Left ventricle myocardium inferior (tissue), 1 donor: ENCODE measurements around the gene PRDX5. TPM values are rescaled to one million over a fixed set of nuclear protein-coding genes. Genes with fewer than 3 reads are reported as not detected.

Source experiments
- DNase-seq: peaks from one replicate; pipeline ENCODE4 v3.0.0-alpha.2; 2020
- H3K27ac ChIP-seq: fragments of 200-600 bp; replicated peaks from 2 replicates; pipeline ENCODE4 v1.8.0; 2021
- H3K27me3 ChIP-seq: fragments of 200-600 bp; 2 replicates; pipeline ENCODE4 v1.8.0; 2021; ENCODE audit warnings: low read depth
- H3K36me3 ChIP-seq: fragments of 200-600 bp; 2 replicates; pipeline ENCODE4 v1.8.0; 2021
- H3K4me1 ChIP-seq: fragments of 200-600 bp; 2 replicates; pipeline ENCODE4 v1.8.0; 2021
- H3K4me3 ChIP-seq: fragments of 200-600 bp; 2 replicates; pipeline ENCODE4 v1.8.0; 2021; ENCODE audit warnings: mild to moderate bottlenecking, moderate library complexity
- H3K9me3 ChIP-seq: fragments of 200-600 bp; replicated peaks from 2 replicates; pipeline ENCODE4 v1.8.0; 2021
- intact Hi-C: fragments of 100-400 bp; cut with micrococcal nuclease; formaldehyde crosslinking; loops from one replicate; pipeline ENCODE4 v1.11.0; 2022
- total RNA-seq: library from RNA; stranded (reverse); fragmentation: NEBNext Ultra II Directional; extraction: Animal tissue kit (Norgen Biotek cat#: 25700); gene quantifications from one replicate; pipeline ENCODE4 v1.2.1, GENCODE V29; 2021
- TF ChIP-seq, protein P1 (sequence below): fragments of 200-600 bp; IDR thresholded peaks from 2 replicates; pipeline ENCODE4 v1.8.0; 2021; ENCODE audit warnings: antibody characterized with exemption, mild to moderate bottlenecking, borderline replicate concordance
- donor health status: DM: no; HTN: yes; CAD: no; lungs with severe emphysema.

The PRDX5 gene
- total RNA-seq, 1 donor from 2014 or later: 321 TPM

DNA sequence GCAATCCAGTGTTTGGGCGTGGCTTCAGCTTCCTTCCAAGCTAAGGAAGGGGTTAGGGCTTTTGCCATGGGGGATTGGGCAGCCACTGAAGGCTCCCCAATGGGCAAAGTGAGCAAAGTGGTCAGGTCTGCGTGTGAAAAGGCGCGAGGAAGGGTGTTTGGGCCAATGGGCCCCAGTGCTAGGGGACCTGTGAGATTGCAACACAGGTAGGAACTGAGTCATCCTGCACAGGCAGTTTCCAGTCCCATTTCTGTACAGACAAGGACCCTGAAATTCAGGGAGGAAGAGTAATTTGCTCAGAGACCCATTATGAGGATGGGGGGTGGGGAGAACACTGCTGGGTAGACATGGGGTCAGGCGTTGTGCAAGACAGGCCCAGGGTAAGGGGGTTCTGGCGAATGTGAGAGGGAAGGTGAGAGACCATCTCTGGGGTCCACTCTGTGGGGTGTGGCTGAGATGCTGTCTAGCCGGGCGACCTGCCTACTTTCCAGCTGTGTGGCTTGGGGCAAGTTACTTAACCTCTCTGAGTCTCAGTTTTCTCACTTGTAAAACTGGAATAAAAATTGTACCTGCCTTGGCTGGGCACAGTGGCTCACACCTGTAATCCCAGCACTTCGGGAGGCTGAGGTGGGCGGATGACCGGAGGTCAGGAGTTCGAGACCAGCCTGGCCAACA, 29.4 kb downstream of the PRDX5 start:
- intact Hi-C loops: no loop called here
- H3K36me3 ChIP-seq: no peaks in the 10 kb centered on the region

DNA sequence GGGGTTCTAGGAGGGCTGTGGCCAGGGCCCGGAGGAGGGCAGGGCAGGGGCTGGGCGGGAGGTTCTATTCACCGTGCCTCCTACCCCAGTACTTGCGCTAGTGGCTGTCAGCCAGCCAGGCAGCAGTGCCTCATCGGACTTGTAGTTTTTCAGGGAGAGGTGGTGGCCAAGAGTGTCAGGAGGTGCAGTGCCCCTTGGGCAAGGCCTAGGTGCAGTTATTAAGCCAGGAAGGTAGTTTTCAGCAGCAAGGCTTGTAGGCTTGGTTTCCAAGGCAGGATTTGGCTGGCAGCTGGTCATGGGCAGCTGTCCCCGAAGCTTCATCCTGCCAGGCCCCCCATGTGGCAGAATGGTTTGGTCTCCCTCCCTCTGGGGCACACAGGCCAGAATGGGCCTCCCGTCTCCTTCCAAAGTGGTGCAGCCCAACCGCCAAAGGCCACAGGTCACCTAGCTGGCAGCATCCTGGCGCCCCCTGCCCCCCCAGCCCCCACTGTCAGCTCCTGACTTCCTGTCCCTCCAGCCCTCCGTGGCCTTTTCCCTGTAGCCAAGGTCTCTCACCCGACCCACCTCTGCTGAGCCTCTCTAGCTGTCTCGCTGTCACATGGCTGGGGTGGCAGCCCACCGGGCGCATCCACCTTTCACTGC, 30.6 kb downstream of the PRDX5 start:
- Histone ChIP-seq H3K36me3 (no peaks in the 10 kb centered on the region), H3K4me3 (no peak overlapping the region), H3K27me3 (no peaks in the 10 kb centered on the region), H3K9me3 (no peaks in the 10 kb centered on the region), H3K4me1 (peaks cover 2% of the 10 kb centered on the region), H3K27ac (no peak overlapping the region)
- intact Hi-C loops: no loop called here
- DNase-seq: no peak
- TF ChIP-seq, protein P1, sequence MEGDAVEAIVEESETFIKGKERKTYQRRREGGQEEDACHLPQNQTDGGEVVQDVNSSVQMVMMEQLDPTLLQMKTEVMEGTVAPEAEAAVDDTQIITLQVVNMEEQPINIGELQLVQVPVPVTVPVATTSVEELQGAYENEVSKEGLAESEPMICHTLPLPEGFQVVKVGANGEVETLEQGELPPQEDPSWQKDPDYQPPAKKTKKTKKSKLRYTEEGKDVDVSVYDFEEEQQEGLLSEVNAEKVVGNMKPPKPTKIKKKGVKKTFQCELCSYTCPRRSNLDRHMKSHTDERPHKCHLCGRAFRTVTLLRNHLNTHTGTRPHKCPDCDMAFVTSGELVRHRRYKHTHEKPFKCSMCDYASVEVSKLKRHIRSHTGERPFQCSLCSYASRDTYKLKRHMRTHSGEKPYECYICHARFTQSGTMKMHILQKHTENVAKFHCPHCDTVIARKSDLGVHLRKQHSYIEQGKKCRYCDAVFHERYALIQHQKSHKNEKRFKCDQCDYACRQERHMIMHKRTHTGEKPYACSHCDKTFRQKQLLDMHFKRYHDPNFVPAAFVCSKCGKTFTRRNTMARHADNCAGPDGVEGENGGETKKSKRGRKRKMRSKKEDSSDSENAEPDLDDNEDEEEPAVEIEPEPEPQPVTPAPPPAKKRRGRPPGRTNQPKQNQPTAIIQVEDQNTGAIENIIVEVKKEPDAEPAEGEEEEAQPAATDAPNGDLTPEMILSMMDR: no peak

More for the DNA sequence above, 29.4 kb downstream of the PRDX5 start:
- Histone ChIP-seq H3K27me3 (no peaks in the 10 kb centered on the region), H3K4me1 (peaks cover 12% of the 10 kb centered on the region), H3K4me3 (no peak overlapping the region), H3K27ac (no peak overlapping the region), H3K9me3 (no peaks in the 10 kb centered on the region)
- TF ChIP-seq, protein P1: no peak
- no peak for DNase-seq

DNA sequence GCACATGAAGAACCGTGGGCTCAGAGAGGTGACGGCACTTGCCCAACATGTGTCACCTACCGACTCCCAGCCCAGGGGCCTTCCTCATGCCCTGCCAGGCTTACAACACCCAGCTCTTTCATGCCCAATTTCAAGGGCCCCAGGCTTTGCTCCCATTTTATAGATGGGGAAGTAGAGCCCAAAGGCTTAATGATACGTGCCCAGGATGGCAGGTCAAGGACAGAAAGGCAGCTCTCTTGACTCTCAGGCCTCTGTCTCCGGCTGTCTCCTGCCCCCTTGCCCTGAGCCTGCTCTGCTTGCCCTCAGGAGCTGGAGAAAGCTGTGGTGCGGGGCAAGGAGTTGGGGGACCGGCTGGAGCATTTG, 31.1 kb downstream of the PRDX5 start:
- Histone ChIP-seq H3K27ac (no peak overlapping the region), H3K9me3 (no peaks in the 10 kb centered on the region), H3K4me1 (no peaks in the 10 kb centered on the region), H3K27me3 (no peaks in the 10 kb centered on the region), H3K4me3 (no peak overlapping the region), H3K36me3 (no peaks in the 10 kb centered on the region)
- TF ChIP-seq, protein P1: no peak
- intact Hi-C loops: no loop called here
- no peak for DNase-seq

DNA sequence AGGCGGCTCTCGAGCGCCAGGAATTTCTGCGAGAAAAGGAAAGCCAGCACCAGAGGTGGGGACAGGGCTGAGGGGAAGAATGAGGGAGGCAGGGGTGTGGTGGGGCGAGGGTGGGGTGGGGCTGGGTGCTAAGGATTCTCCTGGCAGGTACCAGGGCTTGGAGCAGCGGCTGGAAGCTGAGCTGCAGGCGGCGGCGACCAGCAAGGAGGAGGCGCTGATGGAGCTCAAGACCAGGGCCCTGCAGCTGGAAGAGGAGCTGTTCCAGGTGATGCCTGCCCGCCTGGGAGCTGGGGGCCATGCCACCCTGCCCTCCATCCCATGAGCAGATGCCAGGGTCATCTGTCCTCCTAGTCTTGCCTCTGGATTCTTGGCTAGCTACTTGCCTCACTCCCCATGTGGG, 31.5 kb downstream of the PRDX5 start:
- TF ChIP-seq, protein P1: no peak
- Histone ChIP-seq H3K9me3 (no peaks in the 10 kb centered on the region), H3K27me3 (no peaks in the 10 kb centered on the region), H3K4me3 (no peak overlapping the region), H3K36me3 (no peaks in the 10 kb centered on the region), H3K4me1 (no peaks in the 10 kb centered on the region), H3K27ac (no peak overlapping the region)
- intact Hi-C loops: no loop called here
- no peak for DNase-seq

DNA sequence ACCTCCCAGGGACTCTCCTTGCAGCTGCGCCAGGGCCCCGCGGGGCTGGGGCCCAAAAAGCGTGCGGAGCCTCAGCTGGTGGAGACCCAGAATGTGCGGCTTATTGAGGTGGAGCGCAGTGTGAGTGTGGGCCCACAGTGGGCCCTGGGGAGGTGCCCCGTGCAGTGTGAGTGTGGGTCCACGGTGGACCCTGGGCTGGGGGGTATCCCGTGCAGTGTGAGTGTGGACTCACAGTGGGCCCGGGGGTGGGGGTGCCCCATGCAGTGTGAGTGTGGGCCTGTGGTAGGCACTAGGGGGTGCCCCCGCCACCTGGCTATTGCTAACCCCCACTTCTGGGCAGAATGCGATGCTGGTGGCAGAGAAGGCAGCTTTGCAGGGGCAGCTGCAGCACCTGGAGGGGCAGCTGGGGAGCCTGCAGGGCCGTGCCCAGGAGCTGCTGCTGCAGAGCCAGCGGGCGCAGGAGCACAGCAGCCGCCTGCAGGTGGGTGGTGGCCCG, 33.3 kb downstream of the PRDX5 start:
- H3K4me1 ChIP-seq: peaks cover 13% of the 10 kb centered on the region
- H3K9me3 ChIP-seq: no peaks in the 10 kb centered on the region
- no peak overlapping the region for H3K4me3 ChIP-seq
- intact Hi-C loops: no loop called here
- H3K36me3 ChIP-seq: no peaks in the 10 kb centered on the region
- TF ChIP-seq, protein P1: no peak
- H3K27me3 ChIP-seq: no peaks in the 10 kb centered on the region
- no peak overlapping the region for H3K27ac ChIP-seq
- DNase-seq: no peak
